Colonic mucosa (tissue), 4 donors: ENCODE measurements around the gene CENPVL3. TPM values are rescaled to one million over a fixed set of nuclear protein-coding genes. Genes with fewer than 3 reads are reported as not detected.

Experiments used
- DNase-seq: peaks from one replicate; pipeline ENCODE4 v3.0.0-alpha.2; 2020
- H3K27ac ChIP-seq: fragments of 200-600 bp; one replicate; pipeline ENCODE4 v1.8.0; 2021
- H3K27me3 ChIP-seq: fragments of 200-600 bp; one replicate; pipeline ENCODE4 v1.8.0; 2021
- H3K36me3 ChIP-seq: fragments of 200-600 bp; one replicate; pipeline ENCODE4 v1.8.0; 2021
- H3K4me1 ChIP-seq: fragments of 200-600 bp; one replicate; pipeline ENCODE4 v1.8.0; 2021; ENCODE audit warnings: mild to moderate bottlenecking
- H3K4me3 ChIP-seq: fragments of 200-600 bp; one replicate; pipeline ENCODE4 v1.8.0; 2021
- H3K9ac ChIP-seq, 2 donors: one replicate each; pipeline ENCODE4 v1.7.0; 2013; ENCODE audit warnings: control low read depth in 2 of 2, low read depth in 2 of 2, low read length in 2 of 2
- H3K9me3 ChIP-seq: fragments of 200-600 bp; one replicate; pipeline ENCODE4 v1.8.0; 2021
- CTCF ChIP-seq: fragments of 200-600 bp; IDR thresholded peaks from one replicate; pipeline ENCODE4 v1.8.0; 2022; ENCODE audit warnings: antibody characterized with exemption, mild to moderate bottlenecking
- intact Hi-C: fragments of 100-400 bp; cut with DNase I; formaldehyde crosslinking; loops from one replicate; pipeline ENCODE4 v1.14.1; 2022
- total RNA-seq, 2 donors: library from RNA; stranded (reverse); fragmentation: NEBNext Ultra II Directional in 1 of 2; extraction: Animal tissue kit (Norgen Biotek cat#: 25700) in 1 of 2; gene quantifications; one replicate each; pipeline ENCODE4 v1.2.1, GENCODE V29; 2021
- donor health status: healthy.
- donor health status: DM: no; HTN: no; CAD: no.
- donor health status: DM: no; HTN: no; CAD: no.

The CENPVL3 gene
- total RNA-seq, 2 donors from 2014 or later, result not detected

- H3K4me3 ChIP-seq, result no peak overlapping the region
- TF ChIP-seq CTCF, result no peak
- no peak overlapping the region for H3K9ac ChIP-seq
- no peak overlapping the region for H3K27ac ChIP-seq
- H3K36me3 ChIP-seq, result no peaks in the 10 kb centered on the region
- no peak for DNase-seq
- H3K27me3 ChIP-seq, result no peaks in the 10 kb centered on the region
- intact Hi-C loops, result no loop called here
- H3K9me3 ChIP-seq, result no peaks in the 10 kb centered on the region
- H3K4me1 ChIP-seq, result no peaks in the 10 kb centered on the region
Observed at GRCh38 chrX:51568586-51568985, 50.1 kb downstream of the CENPVL3 start.

Other genes with a start within 250 kb of the CENPVL3 start
- 1 to 10 TPM in 1 of 2 donors, not detected in 1; 1.0 TPM for gene NUDT11, start 122.3 kb downstream of the CENPVL3 start, total RNA-seq
- gene CENPVL2, start 63.9 kb upstream of the CENPVL3 start, total RNA-seq, result not detected
- not detected for gene CENPVL1, start 91.6 kb upstream of the CENPVL3 start, total RNA-seq
- gene GSPT2, start 124.5 kb upstream of the CENPVL3 start, total RNA-seq, result 1 to 10 TPM; 5.7 to 6.7 TPM